IMR-90 (cell line): ENCODE data around the gene CACNA2D1. TPM values are rescaled to one million over a fixed set of nuclear protein-coding genes. Genes with fewer than 3 reads are reported as not detected.
A peak's percentile ranks its signal among the peaks of the same experiment; 100 is the strongest.

Source experiments
- ATAC-seq: fragments of 200-7000 bp; cut with Tn5 transposase; 2 replicates; pipeline ENCODE4 v1.9.1; 2020; ENCODE audit warnings: low read depth, mild to moderate bottlenecking, moderate library complexity
- BruUV-seq: library from RNA; stranded (reverse); fragments of 400-500 nt; replicated peaks from 2 replicates; lab custom pipeline; 2021; lab: Mats Ljungman, UMichigan
- CTCF ChIA-PET: fragments of 300-600 bp; formaldehyde crosslinking; extraction: SDS; loops from one replicate; lab custom pipeline; 2021; ENCODE audit warnings: antibody characterized with exemption; lab: Yijun Ruan, JAX
- POLR2A ChIA-PET: fragments of 300-600 bp; sonication (Branson Sonifier 250); formaldehyde crosslinking; loops from one replicate; lab custom pipeline; 2022; ENCODE audit warnings: antibody characterized with exemption; ENCODE audit not compliant: unreplicated experiment; lab: Charles Lee
- DNase-seq: peaks from one replicate; pipeline ENCODE4 v3.0.0; 2013
- H2AFZ ChIP-seq: replicated peaks from 2 replicates; pipeline ENCODE3; 2013; ENCODE audit warnings: low read length, mild to moderate bottlenecking; ENCODE audit not compliant: poor library complexity
- H2AK5ac ChIP-seq: 2 replicates; pipeline ENCODE4 v1.6.1; 2013; ENCODE audit warnings: low read depth, low read length, inconsistent platforms
- H2AK9ac ChIP-seq: replicated peaks from 2 replicates; pipeline ENCODE3; 2013; ENCODE audit warnings: mild to moderate bottlenecking, low read depth, low read length, moderate library complexity; ENCODE audit not compliant: poor library complexity
- H2BK120ac ChIP-seq: 2 replicates; pipeline ENCODE4 v1.6.1; 2013; ENCODE audit warnings: low read depth, low read length, inconsistent platforms
- H2BK15ac ChIP-seq: 3 replicates; pipeline ENCODE4 v1.6.1; 2013; ENCODE audit warnings: low read depth, low read length, inconsistent platforms
- H2BK20ac ChIP-seq: 2 replicates; pipeline ENCODE4 v1.6.1; 2013; ENCODE audit warnings: low read depth, mild to moderate bottlenecking, inconsistent platforms, low read length, moderate library complexity
- H2BK5ac ChIP-seq: 2 replicates; pipeline ENCODE4 v1.6.1; 2013; ENCODE audit warnings: mild to moderate bottlenecking, low read depth, low read length, inconsistent platforms; ENCODE audit not compliant: poor library complexity, severe bottlenecking
- H3K14ac ChIP-seq: replicated peaks from 2 replicates; pipeline ENCODE4 v1.6.1; 2013; ENCODE audit warnings: low read depth, low read length, inconsistent platforms
- H3K18ac ChIP-seq: 2 replicates; pipeline ENCODE4 v1.6.1; 2013; ENCODE audit warnings: low read depth, low read length, control low read depth
- H3K23ac ChIP-seq: 2 replicates; pipeline ENCODE4 v1.6.1; 2013; ENCODE audit warnings: low read depth, low read length, inconsistent platforms
- H3K27ac ChIP-seq: 2 replicates; pipeline ENCODE4 v1.5.1; 2013; ENCODE audit warnings: mild to moderate bottlenecking, control low read depth, low read length; ENCODE audit not compliant: insufficient read depth
- H3K27me3 ChIP-seq: 2 replicates; pipeline ENCODE4 v1.6.1; 2013; ENCODE audit warnings: low read length; ENCODE audit not compliant: control insufficient read depth, insufficient read depth
- H3K36me3 ChIP-seq: 2 replicates; pipeline ENCODE4 v1.6.1; 2013; ENCODE audit warnings: low read length, mixed read lengths; ENCODE audit not compliant: control insufficient read depth, insufficient read depth
- H3K4ac ChIP-seq: 2 replicates; pipeline ENCODE4 v1.6.1; 2013; ENCODE audit warnings: low read depth, low read length, inconsistent platforms
- H3K4me1 ChIP-seq: 2 replicates; pipeline ENCODE4 v1.6.1; 2013; ENCODE audit warnings: low read length, mixed read lengths; ENCODE audit not compliant: control insufficient read depth, insufficient read depth
- H3K4me2 ChIP-seq: 2 replicates; pipeline ENCODE4 v1.6.1; 2013; ENCODE audit warnings: low read depth, mild to moderate bottlenecking, control low read depth, low read length, moderate library complexity
- H3K4me3 ChIP-seq: 2 replicates; pipeline ENCODE4 v1.5.1; 2013; ENCODE audit warnings: low read depth, mild to moderate bottlenecking, control low read depth, low read length, moderate library complexity; ENCODE audit not compliant: insufficient read depth
- H3K56ac ChIP-seq: 2 replicates; pipeline ENCODE4 v1.6.1; 2013; ENCODE audit warnings: low read length, inconsistent platforms; ENCODE audit not compliant: insufficient read depth; ENCODE audit errors: extremely low read depth
- H3K79me1 ChIP-seq, 2 experiments: 2 replicates each; pipeline ENCODE4 v1.6.1; 2013; ENCODE audit warnings: low read length in 2 of 2, inconsistent platforms in 1 of 2, low read depth in 1 of 2
- H3K9ac ChIP-seq: 2 replicates; pipeline ENCODE4 v1.6.1; 2013; ENCODE audit warnings: low read depth, low read length, control low read depth
- H3K9me1 ChIP-seq: 2 replicates; pipeline ENCODE4 v1.6.1; 2013; ENCODE audit warnings: low read length, inconsistent platforms; ENCODE audit not compliant: insufficient read depth
- H3K9me3 ChIP-seq: 2 replicates; pipeline ENCODE4 v1.6.1; 2013; ENCODE audit warnings: low read length; ENCODE audit not compliant: control insufficient read depth, insufficient read depth
- H4K20me1 ChIP-seq: 2 replicates; pipeline ENCODE4 v1.6.1; 2013; ENCODE audit warnings: low read length, inconsistent platforms; ENCODE audit not compliant: insufficient read depth
- H4K5ac ChIP-seq: 2 replicates; pipeline ENCODE4 v1.6.1; 2013; ENCODE audit warnings: mild to moderate bottlenecking, low read depth, low read length, control low read depth
- H4K8ac ChIP-seq, 2 experiments: 2 replicates each; pipeline ENCODE4 v1.6.1; 2013; ENCODE audit warnings: low read depth in 2 of 2, low read length in 2 of 2, control low read depth in 1 of 2, inconsistent platforms in 1 of 2
- H4K91ac ChIP-seq: 2 replicates; pipeline ENCODE4 v1.6.1; 2013; ENCODE audit warnings: low read depth, low read length, inconsistent platforms; ENCODE audit not compliant: insufficient read depth
- BHLHE40 ChIP-seq: fragments of 150-350 bp; IDR thresholded peaks from 2 replicates; pipeline ENCODE4 v1.6.1; 2016; ENCODE audit warnings: mild to moderate bottlenecking, low read depth, low read length
- CEBPB ChIP-seq: IDR thresholded peaks from 2 replicates; pipeline ENCODE4 v1.6.1; 2012; ENCODE audit warnings: low read depth, low read length, improper control_type of control experiment
- CHD1 ChIP-seq: IDR thresholded peaks from 2 replicates; pipeline ENCODE4 v1.6.1; 2012; ENCODE audit warnings: low read depth, low read length, improper control_type of control experiment
- ELK1 ChIP-seq: fragments of 150-350 bp; IDR thresholded peaks from 2 replicates; pipeline ENCODE4 v1.6.1; 2016; ENCODE audit warnings: low read depth, mild to moderate bottlenecking, low read length, moderate library complexity, borderline replicate concordance
- FOS ChIP-seq: fragments of 150-350 bp; IDR thresholded peaks from 2 replicates; pipeline ENCODE4 v1.6.1; 2016; ENCODE audit warnings: low read depth, low read length
- MAFK ChIP-seq: IDR thresholded peaks from 2 replicates; pipeline ENCODE4 v1.6.1; 2012; ENCODE audit warnings: low read depth, low read length, improper control_type of control experiment
- MAZ ChIP-seq: IDR thresholded peaks from 2 replicates; pipeline ENCODE4 v1.6.1; 2012; ENCODE audit warnings: low read depth, mild to moderate bottlenecking, low read length, improper control_type of control experiment, moderate library complexity, borderline replicate concordance
- MXI1 ChIP-seq: IDR thresholded peaks from 2 replicates; pipeline ENCODE4 v1.6.1; 2012; ENCODE audit warnings: low read depth, mild to moderate bottlenecking, low read length, moderate library complexity, borderline replicate concordance
- NFE2L2 ChIP-seq: fragments of 150-350 bp; IDR thresholded peaks from 2 replicates; pipeline ENCODE4 v1.6.1; 2016; ENCODE audit warnings: low read depth, mild to moderate bottlenecking, low read length
- RAD21 ChIP-seq: IDR thresholded peaks from 2 replicates; pipeline ENCODE4 v1.6.1; 2012; ENCODE audit warnings: low read length, improper control_type of control experiment
- RCOR1 ChIP-seq: IDR thresholded peaks from 2 replicates; pipeline ENCODE4 v1.6.1; 2012; ENCODE audit warnings: mild to moderate bottlenecking, low read length, improper control_type of control experiment; ENCODE audit not compliant: insufficient replicate concordance
- RFX5 ChIP-seq: IDR thresholded peaks from 2 replicates; pipeline ENCODE4 v1.8.0; 2012; ENCODE audit warnings: low read depth, mild to moderate bottlenecking, low read length, moderate library complexity
- SMC3 ChIP-seq: fragments of 150-350 bp; IDR thresholded peaks from 2 replicates; pipeline ENCODE4 v1.6.1; 2016; ENCODE audit warnings: low read depth, mild to moderate bottlenecking, antibody characterized with exemption, low read length, moderate library complexity
- USF2 ChIP-seq: fragments of 150-350 bp; IDR thresholded peaks from 2 replicates; pipeline ENCODE4 v1.6.1; 2017; ENCODE audit warnings: mild to moderate bottlenecking, antibody characterized with exemption, low read length, low read depth
- WGBS, 2 experiments: methylation state at CpG; one replicate each; pipeline versions ENCODE4 v1.1.5 to v1.1.7; 2013; ENCODE audit warnings: missing lambda C conversion rate in 2 of 2; ENCODE audit not compliant: insufficient read length in 1 of 2; ENCODE audit errors: extremely low coverage in 2 of 2; 5-methylcytosine and 5-hydroxymethylcytosine counted together
- dilution Hi-C: fragments of 300-500 bp; cut with HindIII; formaldehyde crosslinking; loops from one replicate; pipeline ENCODE4 v1.14.3; 2018; ENCODE audit warnings: low sequenced_read_pairs; ENCODE audit not compliant: unreplicated experiment
- in situ Hi-C: fragments of 300-500 bp; cut with MboI; formaldehyde crosslinking; loops from 3 replicates; pipeline ENCODE4 v1.14.3; 2019; ENCODE audit warnings: low sequenced_read_pairs, inconsistent platforms, mixed read lengths
- intact Hi-C: fragments of 100-400 bp; cut with micrococcal nuclease; formaldehyde crosslinking; loops from 2 replicates; pipeline ENCODE4 v1.10.0; 2022
- polyA plus RNA-seq, 3 experiments: library from polyadenylated mRNA; depleted of rRNA; stranded (reverse); fragments of >200 nt; gene quantifications; 2 replicates each; pipeline ENCODE4 v1.2.3, GENCODE V29; 2012; ENCODE audit warnings: low replicate concordance in 1 of 3
- total RNA-seq: library from RNA; depleted of rRNA; stranded (reverse); fragments of >200 nt; gene quantifications from 2 replicates; pipeline ENCODE4 v1.2.3, GENCODE V29; 2012
- TF ChIP-seq, protein P1 (sequence below): conservative IDR thresholded peaks from 2 replicates; pipeline ENCODE4 v1.5.1; 2012; ENCODE audit warnings: mild to moderate bottlenecking, low read depth, low read length, improper control_type of control experiment

Gene CACNA2D1
- total and polyA plus RNA-seq, 2 of the 4 experiments (the other 2 are of a cell fraction), result 5.8 to 21.9 TPM

DNA sequence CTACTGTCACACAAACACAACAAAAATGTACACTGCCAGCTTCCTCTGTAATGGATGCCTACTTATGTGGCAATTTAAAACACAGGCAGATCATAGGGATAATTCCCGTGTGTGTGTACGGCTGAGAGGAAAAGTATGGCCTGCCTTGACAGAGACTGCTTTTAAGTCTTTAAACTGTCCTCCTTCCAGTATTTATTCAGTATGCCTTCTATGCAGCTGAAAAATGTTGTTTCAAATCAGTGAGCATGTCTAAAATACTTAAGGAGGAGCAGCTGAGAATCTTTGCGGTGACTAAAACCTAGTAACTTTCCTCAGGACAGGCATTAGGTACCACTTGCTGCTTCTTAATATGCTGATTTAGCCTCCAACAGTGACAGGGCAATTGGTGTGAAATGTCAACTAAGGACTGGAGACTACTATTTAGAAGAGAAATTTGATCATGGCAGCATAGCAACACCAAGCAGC is 126.3 kb downstream of the CACNA2D1 start:
- H2AFZ ChIP-seq, result no peak overlapping the region
- H4K5ac ChIP-seq, result no peak overlapping the region
- BruUV-seq, result no TSS peak
- H4K8ac ChIP-seq, result no peak overlapping the region
- no peaks in the 10 kb centered on the region for H3K36me3 ChIP-seq
- no peak overlapping the region for H2BK20ac ChIP-seq
- no peak overlapping the region for H2AK5ac ChIP-seq
- in situ Hi-C loops, result no loop called here
- H3K9ac ChIP-seq, result no peak overlapping the region
- H3K9me1 ChIP-seq, result peaks cover 3% of the 10 kb centered on the region; the same call in 1 of the 2 replicates
- H4K91ac ChIP-seq, result no peak overlapping the region
- peaks cover 3% of the 10 kb centered on the region; the same call in 1 of the 2 replicates for H3K4me1 ChIP-seq
- DNase-seq (no peak), ATAC-seq (no peak)
- no peak overlapping the region for H3K23ac ChIP-seq
- no peaks in the 10 kb centered on the region for H4K20me1 ChIP-seq
- H3K18ac ChIP-seq, result no peak overlapping the region
- 80% methylated on average over 1 of the region's 3 CpGs; no CpG with 5 or more reads in 1 of the 2 experiments for WGBS, 2 experiments
- no peak overlapping the region for H2BK5ac ChIP-seq
- ChIA-PET CTCF (no interaction called here), POLR2A (no interaction called here)
- intact Hi-C loops, result no loop called here
- dilution Hi-C loops, result no loop called here
- no peak overlapping the region for H2BK120ac ChIP-seq
- TF ChIP-seq SMC3, result no peak
- TF ChIP-seq, protein P1, sequence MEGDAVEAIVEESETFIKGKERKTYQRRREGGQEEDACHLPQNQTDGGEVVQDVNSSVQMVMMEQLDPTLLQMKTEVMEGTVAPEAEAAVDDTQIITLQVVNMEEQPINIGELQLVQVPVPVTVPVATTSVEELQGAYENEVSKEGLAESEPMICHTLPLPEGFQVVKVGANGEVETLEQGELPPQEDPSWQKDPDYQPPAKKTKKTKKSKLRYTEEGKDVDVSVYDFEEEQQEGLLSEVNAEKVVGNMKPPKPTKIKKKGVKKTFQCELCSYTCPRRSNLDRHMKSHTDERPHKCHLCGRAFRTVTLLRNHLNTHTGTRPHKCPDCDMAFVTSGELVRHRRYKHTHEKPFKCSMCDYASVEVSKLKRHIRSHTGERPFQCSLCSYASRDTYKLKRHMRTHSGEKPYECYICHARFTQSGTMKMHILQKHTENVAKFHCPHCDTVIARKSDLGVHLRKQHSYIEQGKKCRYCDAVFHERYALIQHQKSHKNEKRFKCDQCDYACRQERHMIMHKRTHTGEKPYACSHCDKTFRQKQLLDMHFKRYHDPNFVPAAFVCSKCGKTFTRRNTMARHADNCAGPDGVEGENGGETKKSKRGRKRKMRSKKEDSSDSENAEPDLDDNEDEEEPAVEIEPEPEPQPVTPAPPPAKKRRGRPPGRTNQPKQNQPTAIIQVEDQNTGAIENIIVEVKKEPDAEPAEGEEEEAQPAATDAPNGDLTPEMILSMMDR, result no peak
- no peak for TF ChIP-seq RAD21
- no peak for TF ChIP-seq USF2
- no peak for TF ChIP-seq RCOR1
- TF ChIP-seq BHLHE40, result no peak
- TF ChIP-seq MAZ, result no peak
- no peak for TF ChIP-seq ELK1
- TF ChIP-seq NFE2L2, result no peak
- TF ChIP-seq FOS, result no peak
- no peak for TF ChIP-seq CEBPB
- no peak for TF ChIP-seq MAFK
- no peak for TF ChIP-seq MXI1
- TF ChIP-seq CHD1, result no peak
- no peak for TF ChIP-seq RFX5
- H3K79me1 ChIP-seq, result peaks cover 2 to 17% of the 10 kb centered on the region in 2 experiments; a peak in 3 of 4 replicates
- H2AK9ac ChIP-seq, result no peak overlapping the region
- H3K27me3 ChIP-seq, result no peaks in the 10 kb centered on the region
- peak overlapping the region; percentile 52; the same call in 1 of the 2 replicates for H3K14ac ChIP-seq
- no peak overlapping the region for H2BK15ac ChIP-seq
- no peak overlapping the region for H3K4ac ChIP-seq
- no peak overlapping the region for H3K4me2 ChIP-seq
- H3K4me3 ChIP-seq, result no peak overlapping the region
- no peaks in the 10 kb centered on the region for H3K9me3 ChIP-seq
- no peak overlapping the region for H3K56ac ChIP-seq
- H3K27ac ChIP-seq, result no peak overlapping the region
